Epidermal melanocyte (primary cell): ENCODE measurements around the gene ADARB1.
"Not testable (repeated sequence)": the region's sequence is repeated elsewhere in the genome, so short reads cannot be mapped to it uniquely, and the experiment has no call there.

Source experiments
- DNase-seq: peaks from one replicate; pipeline ENCODE4 v3.0.0; 2011; ENCODE audit warnings: low spot score; ENCODE audit not compliant: insufficient read length

Gene ADARB1

DNA sequence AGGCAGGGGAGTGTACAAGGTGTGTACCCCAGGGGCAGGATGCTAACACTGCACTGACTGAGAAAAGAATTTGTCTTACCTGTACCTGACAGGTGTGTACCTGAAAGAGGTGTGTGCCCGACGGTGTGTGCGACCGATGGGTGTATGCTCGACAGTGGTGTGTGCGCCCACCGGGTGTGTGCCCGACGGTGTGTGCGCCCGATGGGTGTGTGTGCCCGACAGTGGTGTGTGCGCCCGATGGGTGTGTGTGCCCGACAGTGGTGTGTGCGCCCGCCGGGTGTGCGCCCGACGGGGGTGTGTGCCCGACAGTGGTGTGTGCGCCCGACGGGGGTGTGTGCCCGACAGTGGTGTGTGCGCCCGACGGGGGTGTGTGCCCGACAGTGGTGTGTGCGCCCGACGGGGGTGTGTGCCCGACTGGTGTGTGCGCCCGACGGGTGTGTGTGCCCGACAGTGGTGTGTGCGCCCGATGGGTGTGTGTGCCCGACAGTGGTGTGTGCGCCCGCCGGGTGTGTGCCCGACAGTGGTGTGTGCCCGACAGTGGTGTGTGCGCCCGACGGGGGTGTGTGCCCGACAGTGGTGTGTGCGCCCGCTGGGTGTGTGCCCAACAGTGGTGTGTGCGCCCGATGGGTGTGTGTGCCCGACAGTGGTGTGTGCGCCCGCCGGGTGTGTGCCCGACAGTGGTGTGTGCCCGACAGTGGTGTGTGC, 59.3 kb downstream of the ADARB1 start:
- DNase-seq, result not testable (repeated sequence)

GRCh38 chr21:45134279-45135076, 60.1 kb downstream of the ADARB1 start:
- DNase-seq, result no peak

- no peak for DNase-seq
These were observed 60.7 kb downstream of the ADARB1 start for GRCh38 chr21:45135122-45135521.

- no peak for DNase-seq
These were observed 61.5 kb downstream of the ADARB1 start for GRCh38 chr21:45135868-45136267.

GRCh38 chr21:45136500-45136899, 62.1 kb downstream of the ADARB1 start:
- no peak for DNase-seq

- DNase-seq, result peak; percentile 92
These were observed 62.7 kb downstream of the ADARB1 start for GRCh38 chr21:45136927-45137611.

DNA sequence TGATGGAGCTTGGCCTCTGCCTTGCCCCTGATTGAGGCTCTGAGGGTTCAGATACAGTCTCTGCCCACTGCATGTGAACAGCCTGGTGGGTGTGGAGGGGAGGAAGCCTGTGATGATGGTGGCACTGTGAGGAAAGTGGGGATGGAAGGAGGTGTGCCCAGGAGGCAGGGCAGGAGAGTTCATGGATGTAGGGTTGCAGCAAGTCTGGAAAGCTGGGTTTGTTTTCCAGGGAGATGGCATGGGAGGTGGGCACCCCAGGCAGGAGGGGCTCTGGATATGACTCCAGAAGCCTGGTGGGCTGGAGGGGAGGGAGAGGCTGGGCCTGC, 63.2 kb downstream of the ADARB1 start:
- no peak for DNase-seq

DNA sequence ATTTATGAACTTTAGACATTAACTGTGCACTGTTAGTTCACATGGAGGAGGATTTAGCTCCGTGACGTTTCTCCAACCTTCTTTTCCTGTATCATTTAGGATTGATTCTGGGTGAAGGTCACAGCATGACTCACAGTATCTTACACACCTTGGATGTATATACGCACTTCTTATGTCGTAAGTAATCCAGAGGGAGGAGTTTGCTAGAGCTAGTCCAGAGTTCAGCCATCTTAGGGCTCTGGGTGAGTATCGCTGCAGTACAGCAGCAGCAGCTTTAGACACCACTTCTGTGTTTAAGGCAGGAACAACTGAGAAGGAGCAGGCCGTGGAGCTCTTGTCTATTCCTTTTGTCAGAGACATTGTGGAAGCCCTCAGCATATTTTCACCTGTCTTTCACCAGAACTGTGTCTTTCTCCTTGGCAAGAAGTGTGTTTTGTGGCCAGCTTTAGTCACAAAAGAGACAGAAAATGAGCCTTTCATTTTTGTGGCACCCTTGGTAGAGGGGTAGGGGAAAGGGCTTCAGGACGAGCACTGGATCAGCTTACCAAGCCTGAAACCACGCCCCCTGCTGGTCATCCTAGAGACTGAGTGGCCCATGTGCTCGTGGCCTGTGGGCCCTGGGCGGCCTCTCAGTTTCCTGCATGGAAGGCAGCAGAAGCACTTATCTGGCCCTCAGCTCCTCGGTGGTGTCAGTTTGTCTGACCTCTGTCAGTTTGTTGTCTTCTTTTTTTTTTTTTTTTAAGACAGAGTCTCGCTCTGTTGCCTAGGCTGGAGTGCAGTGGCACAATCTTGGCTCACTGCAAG, 64.0 kb downstream of the ADARB1 start:
- peak; percentile 32 for DNase-seq

- DNase-seq, result not testable (repeated sequence)
These were observed 64.6 kb downstream of the ADARB1 start for GRCh38 chr21:45139003-45139360.

GRCh38 chr21:45139473-45139872, 65.1 kb downstream of the ADARB1 start:
- no peak for DNase-seq

GRCh38 chr21:45140346-45140940, 66.1 kb downstream of the ADARB1 start:
- DNase-seq, result peak; percentile 87

GRCh38 chr21:45140944-45141343, 66.6 kb downstream of the ADARB1 start:
- DNase-seq, result not testable (repeated sequence)

- DNase-seq, result no peak
These were observed 67.1 kb downstream of the ADARB1 start for GRCh38 chr21:45141507-45141906.

DNA sequence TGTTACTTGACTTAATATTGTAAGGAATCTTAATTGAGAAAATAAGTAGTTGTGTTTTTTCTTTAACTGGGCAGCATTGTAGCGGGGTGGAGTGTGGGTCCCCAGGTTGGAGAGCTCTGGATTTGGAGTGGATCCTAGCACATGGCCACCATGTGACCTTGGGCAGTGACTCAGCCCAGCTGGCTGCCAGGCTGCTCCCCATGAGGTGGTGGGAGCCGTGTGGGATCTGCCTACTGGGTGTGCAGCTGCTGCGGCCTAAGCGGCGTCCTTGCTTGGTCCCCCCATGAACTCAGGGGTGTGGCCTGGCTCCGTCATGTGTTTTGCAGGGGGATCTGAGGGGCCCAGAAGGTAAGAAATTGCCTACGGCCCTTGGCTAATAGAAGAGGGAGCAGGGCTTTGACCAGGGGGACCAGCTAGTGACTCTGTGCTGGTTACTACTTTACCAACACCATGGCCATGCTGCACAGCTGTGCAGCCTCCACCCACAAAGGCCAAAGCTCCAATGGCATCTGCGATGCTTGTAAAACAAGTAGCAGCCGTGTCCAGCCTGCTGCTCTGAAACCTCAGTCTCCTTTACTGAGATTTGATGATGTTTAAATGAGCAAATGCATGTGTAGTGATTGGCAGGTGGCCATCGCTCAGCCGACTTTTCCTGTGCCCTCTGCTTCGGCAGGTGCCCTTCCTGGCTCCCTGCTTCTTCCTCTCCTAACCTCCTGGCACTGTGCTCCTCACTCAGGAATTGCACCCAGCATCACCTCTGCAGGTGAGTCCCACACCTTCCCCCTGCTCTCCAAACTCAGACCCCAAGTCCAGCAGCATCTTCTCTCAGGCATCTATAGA, 68.3 kb downstream of the ADARB1 start:
- no peak for DNase-seq

GRCh38 chr21:45143855-45144254, 69.5 kb downstream of the ADARB1 start:
- DNase-seq, result no peak

DNA sequence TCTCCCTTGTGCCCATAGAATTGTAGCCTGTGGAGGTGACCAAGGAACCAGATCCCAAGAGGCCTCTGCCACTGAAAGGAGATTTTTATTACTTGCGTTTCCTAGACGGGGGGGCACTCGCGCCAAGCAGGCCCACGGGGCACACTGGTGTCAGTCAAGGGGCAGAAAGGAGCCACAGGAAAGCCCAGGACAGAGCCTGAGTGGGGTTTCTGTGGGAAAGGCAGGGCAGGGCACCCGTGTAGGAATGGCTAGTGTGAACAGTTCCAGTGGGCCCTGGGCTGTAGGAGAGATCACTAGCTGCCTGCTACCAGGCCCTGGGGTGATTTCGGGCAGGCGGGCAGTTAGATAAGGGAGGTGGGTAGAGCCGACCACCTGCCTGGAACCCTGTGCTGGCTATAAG, 70.8 kb downstream of the ADARB1 start:
- no peak for DNase-seq

- not testable (repeated sequence) for DNase-seq
These were observed 71.5 kb downstream of the ADARB1 start for GRCh38 chr21:45145846-45146245.

- DNase-seq, result no peak
These were observed 71.9 kb downstream of the ADARB1 start for GRCh38 chr21:45146306-45146705.

GRCh38 chr21:45146801-45147200, 72.4 kb downstream of the ADARB1 start:
- no peak for DNase-seq
